GM12878 (cell line): ENCODE data around the gene FAM9C. TPM values are rescaled to one million over a fixed set of nuclear protein-coding genes. Genes with fewer than 3 reads are reported as not detected.

Source experiments
- ATF3 ChIP-seq: IDR thresholded peaks from 2 replicates; pipeline ENCODE4 v1.6.1; 2011; ENCODE audit warnings: low read depth, mild to moderate bottlenecking, low read length, moderate library complexity, borderline replicate concordance; ENCODE audit errors: extremely low read depth
- BCLAF1 ChIP-seq: fragments of 450-650 bp; IDR thresholded peaks from 2 replicates; pipeline ENCODE4 v1.6.1; 2017; ENCODE audit warnings: antibody characterized with exemption, mild to moderate bottlenecking, moderate library complexity
- BRCA1 ChIP-seq: IDR thresholded peaks from 2 replicates; pipeline ENCODE4 v1.6.1; 2011; ENCODE audit warnings: low read depth, low read length, improper control_type of control experiment
- EED ChIP-seq: sonication (generic); IDR thresholded peaks from 2 replicates; pipeline ENCODE4 v1.6.1; 2016; ENCODE audit warnings: antibody characterized with exemption, low read depth
- EGR1 ChIP-seq, 2 experiments: IDR thresholded peaks; 1 replicate in 1 of 2; 2 replicates in 1 of 2; pipeline ENCODE4 v1.6.1; 2011 to 2012; ENCODE audit warnings: low read depth in 2 of 2, low read length in 2 of 2, borderline replicate concordance in 1 of 2, mild to moderate bottlenecking in 1 of 2, moderate library complexity in 1 of 2
- GATAD2B ChIP-seq: fragments of 450-650 bp; conservative IDR thresholded peaks from 2 replicates; pipeline ENCODE4 v1.6.1; 2017; ENCODE audit warnings: low read depth, mild to moderate bottlenecking, moderate library complexity
- HDGF ChIP-seq: fragments of 450-650 bp; IDR thresholded peaks from 2 replicates; pipeline ENCODE4 v1.6.1; 2016; ENCODE audit warnings: antibody characterized with exemption
- HSF1 ChIP-seq: fragments of 150-350 bp; IDR thresholded peaks from 2 replicates; pipeline ENCODE4 v1.6.1; 2014; ENCODE audit warnings: mild to moderate bottlenecking, low read depth, low read length
- IRF5 ChIP-seq: fragments of 450-650 bp; IDR thresholded peaks from 2 replicates; pipeline ENCODE4 v1.6.1; 2017; ENCODE audit warnings: borderline replicate concordance
- POLR2AphosphoS5 ChIP-seq: IDR thresholded peaks from 2 replicates; pipeline ENCODE4 v1.6.1; 2011; ENCODE audit warnings: mild to moderate bottlenecking, low read length, inconsistent platforms
- RUNX3 ChIP-seq: IDR thresholded peaks from 2 replicates; pipeline ENCODE4 v1.6.1; 2012; ENCODE audit warnings: low read length, inconsistent platforms
- SRF ChIP-seq, 2 experiments: IDR thresholded peaks; 2 replicates each; pipeline ENCODE4 v1.6.1; 2011; ENCODE audit warnings: low read depth in 2 of 2, low read length in 2 of 2, mild to moderate bottlenecking in 1 of 2, moderate library complexity in 1 of 2
- STAT3 ChIP-seq: IDR thresholded peaks from 2 replicates; pipeline ENCODE4 v1.6.1; 2011; ENCODE audit warnings: low read depth, low read length, improper control_type of control experiment
- SUZ12 ChIP-seq: fragments of 200-600 bp; sonication (generic); IDR thresholded peaks from one replicate; pipeline ENCODE4 v1.6.1; 2018; ENCODE audit warnings: antibody characterized with exemption, mild to moderate bottlenecking; ENCODE audit not compliant: unreplicated experiment
- TCF3 ChIP-seq: IDR thresholded peaks from 2 replicates; pipeline ENCODE4 v1.6.1; 2012; ENCODE audit warnings: low read depth, mild to moderate bottlenecking, low read length, borderline replicate concordance; ENCODE audit not compliant: insufficient read depth
- polyA plus RNA-seq, 11 experiments: library from polyadenylated mRNA; depleted of rRNA in 4 of 11; unstranded in 6 of 11; stranded (reverse) in 5 of 11; fragments of >200 nt; fragmentation: Nextera tagmentation in 4 of 11; fragmentation: Illumina TruSeq in 1 of 11; extraction: Ambion mirVana in 4 of 11; extraction: Trizol in 1 of 11; gene quantifications; 1 replicate in 1 of 11; 2 replicates in 10 of 11; pipeline versions ENCODE4 v1.2.1 to v1.2.3, GENCODE V29; 2011 to 2016; ENCODE audit warnings: inconsistent platforms in 2 of 11, missing spikeins in 2 of 11, low read depth in 1 of 11
- total RNA-seq, 4 experiments: library from RNA; depleted of rRNA in 3 of 4; stranded (reverse); fragments of >200 nt in 3 of 4; fragmentation: Illumina TruSeq in 1 of 4; extraction: Trizol in 1 of 4; gene quantifications; 2 replicates each; pipeline versions ENCODE4 v1.2.1 to v1.2.3, GENCODE V29; 2013 to 2021
- TF ChIP-seq, protein P1 (sequence below): IDR thresholded peaks from 2 replicates; pipeline ENCODE4 v1.6.1; 2012; ENCODE audit warnings: low read length, inconsistent platforms
- TF ChIP-seq, protein P2 (sequence below): fragments of 450-650 bp; formaldehyde crosslinking; IDR thresholded peaks from 2 replicates; pipeline ENCODE4 v1.5.0; 2022; ENCODE audit warnings: mild to moderate bottlenecking, missing genetic modification characterization

The FAM9C gene
- total and polyA plus RNA-seq, 10 of the 15 experiments (the other 5 are each of a cell fraction or from before 2014, with no cell fraction given) = 0.01 to 0.03 TPM; not detected in 8

GRCh38 chrX:13092455-13092941, 48.1 kb upstream of the FAM9C start (continued):
- TF ChIP-seq BCLAF1 = no peak
- TF ChIP-seq STAT3 = no peak
- peak; percentile 90 for TF ChIP-seq EED
- TF ChIP-seq, protein P1, sequence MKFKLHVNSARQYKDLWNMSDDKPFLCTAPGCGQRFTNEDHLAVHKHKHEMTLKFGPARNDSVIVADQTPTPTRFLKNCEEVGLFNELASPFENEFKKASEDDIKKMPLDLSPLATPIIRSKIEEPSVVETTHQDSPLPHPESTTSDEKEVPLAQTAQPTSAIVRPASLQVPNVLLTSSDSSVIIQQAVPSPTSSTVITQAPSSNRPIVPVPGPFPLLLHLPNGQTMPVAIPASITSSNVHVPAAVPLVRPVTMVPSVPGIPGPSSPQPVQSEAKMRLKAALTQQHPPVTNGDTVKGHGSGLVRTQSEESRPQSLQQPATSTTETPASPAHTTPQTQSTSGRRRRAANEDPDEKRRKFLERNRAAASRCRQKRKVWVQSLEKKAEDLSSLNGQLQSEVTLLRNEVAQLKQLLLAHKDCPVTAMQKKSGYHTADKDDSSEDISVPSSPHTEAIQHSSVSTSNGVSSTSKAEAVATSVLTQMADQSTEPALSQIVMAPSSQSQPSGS = no peak
- no peak; the same call in 1 of the 2 replicates for TF ChIP-seq POLR2AphosphoS5
- TF ChIP-seq, protein P2, sequence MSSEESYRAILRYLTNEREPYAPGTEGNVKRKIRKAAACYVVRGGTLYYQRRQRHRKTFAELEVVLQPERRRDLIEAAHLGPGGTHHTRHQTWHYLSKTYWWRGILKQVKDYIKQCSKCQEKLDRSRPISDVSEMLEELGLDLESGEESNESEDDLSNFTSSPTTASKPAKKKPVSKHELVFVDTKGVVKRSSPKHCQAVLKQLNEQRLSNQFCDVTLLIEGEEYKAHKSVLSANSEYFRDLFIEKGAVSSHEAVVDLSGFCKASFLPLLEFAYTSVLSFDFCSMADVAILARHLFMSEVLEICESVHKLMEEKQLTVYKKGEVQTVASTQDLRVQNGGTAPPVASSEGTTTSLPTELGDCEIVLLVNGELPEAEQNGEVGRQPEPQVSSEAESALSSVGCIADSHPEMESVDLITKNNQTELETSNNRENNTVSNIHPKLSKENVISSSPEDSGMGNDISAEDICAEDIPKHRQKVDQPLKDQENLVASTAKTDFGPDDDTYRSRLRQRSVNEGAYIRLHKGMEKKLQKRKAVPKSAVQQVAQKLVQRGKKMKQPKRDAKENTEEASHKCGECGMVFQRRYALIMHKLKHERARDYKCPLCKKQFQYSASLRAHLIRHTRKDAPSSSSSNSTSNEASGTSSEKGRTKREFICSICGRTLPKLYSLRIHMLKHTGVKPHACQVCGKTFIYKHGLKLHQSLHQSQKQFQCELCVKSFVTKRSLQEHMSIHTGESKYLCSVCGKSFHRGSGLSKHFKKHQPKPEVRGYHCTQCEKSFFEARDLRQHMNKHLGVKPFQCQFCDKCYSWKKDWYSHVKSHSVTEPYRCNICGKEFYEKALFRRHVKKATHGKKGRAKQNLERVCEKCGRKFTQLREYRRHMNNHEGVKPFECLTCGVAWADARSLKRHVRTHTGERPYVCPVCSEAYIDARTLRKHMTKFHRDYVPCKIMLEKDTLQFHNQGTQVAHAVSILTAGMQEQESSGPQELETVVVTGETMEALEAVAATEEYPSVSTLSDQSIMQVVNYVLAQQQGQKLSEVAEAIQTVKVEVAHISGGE = no peak
- no peak for TF ChIP-seq HSF1
- no peak for TF ChIP-seq BRCA1
- no peak for TF ChIP-seq RUNX3
- no peak for TF ChIP-seq HDGF
- TF ChIP-seq GATAD2B = no peak
- TF ChIP-seq ATF3 = no peak
- TF ChIP-seq IRF5 = peak; percentile 61; the same call in 1 of the 2 replicates
- no peak; the same call in 1 of the 2 replicates for TF ChIP-seq TCF3
- no peak for TF ChIP-seq SRF (IDR thresholded peaks at IDR 0.05; ENCODE audit: low read depth in 2 of 2, low read length in 2 of 2)
- peak in 1 of 2 experiments; percentile 44; a peak in 1 of 3 replicates for TF ChIP-seq EGR1 (IDR thresholded peaks at IDR 0.05; ENCODE audit: borderline replicate concordance in 1 of 2, low read depth in 2 of 2, low read length in 2 of 2)
- TF ChIP-seq SUZ12 = no peak
